H1 (cell line): ENCODE data around the gene STEEP1. TPM values are rescaled to one million over a fixed set of nuclear protein-coding genes. Genes with fewer than 3 reads are reported as not detected.
A peak's percentile ranks its signal among the peaks of the same experiment; 100 is the strongest.

Experiments used
- CTCF ChIA-PET: fragments of 300-600 bp; sonication (Branson Sonifier 250); formaldehyde crosslinking; loops from one replicate; lab custom pipeline; 2021; ENCODE audit not compliant: partially characterized antibody; lab: Charles Lee
- POLR2A ChIA-PET: fragments of 300-600 bp; sonication (Branson Sonifier 250); formaldehyde crosslinking; loops from one replicate; lab custom pipeline; 2021; ENCODE audit warnings: inconsistent platforms; ENCODE audit not compliant: partially characterized antibody; lab: Charles Lee
- DNase-seq, 2 experiments: peaks; one replicate each; pipeline versions ENCODE4 v3.0.0 to v3.0.0-alpha.2; 2010 to 2022; ENCODE audit warnings: low spot score in 2 of 2, low read depth in 1 of 2, mixed read lengths in 1 of 2
- FAIRE-seq: peaks from 2 replicates; lab custom pipeline; 2011; peaks lifted over from hg19 to GRCh38; lab: Jason Lieb, UNC
- H2AFZ ChIP-seq: 2 replicates; pipeline ENCODE4 v1.8.1; 2012; ENCODE audit warnings: low read length, inconsistent platforms
- H2AK5ac ChIP-seq: 2 replicates; pipeline ENCODE4 v1.6.1; 2013; ENCODE audit warnings: low read depth, low read length
- H2BK120ac ChIP-seq: replicated peaks from 2 replicates; pipeline ENCODE3; 2013; ENCODE audit warnings: low read depth, low read length, inconsistent platforms
- H2BK12ac ChIP-seq: 2 replicates; pipeline ENCODE4 v1.6.1; 2013; ENCODE audit warnings: low read depth, low read length
- H2BK15ac ChIP-seq: 2 replicates; pipeline ENCODE4 v1.6.1; 2013; ENCODE audit warnings: low read length
- H2BK20ac ChIP-seq: 2 replicates; pipeline ENCODE4 v1.6.1; 2013; ENCODE audit warnings: low read length
- H2BK5ac ChIP-seq: 2 replicates; pipeline ENCODE4 v1.6.1; 2013; ENCODE audit warnings: low read depth, low read length
- H3K14ac ChIP-seq: 2 replicates; pipeline ENCODE4 v1.6.1; 2013; ENCODE audit warnings: inconsistent platforms; ENCODE audit not compliant: insufficient read length
- H3K18ac ChIP-seq: 2 replicates; pipeline ENCODE4 v1.6.1; 2013; ENCODE audit warnings: low read length; ENCODE audit errors: extremely low read depth
- H3K23ac ChIP-seq: 2 replicates; pipeline ENCODE4 v1.6.1; 2013; ENCODE audit warnings: inconsistent platforms; ENCODE audit not compliant: insufficient read length
- H3K23me2 ChIP-seq: 2 replicates; pipeline ENCODE4 v1.6.1; 2013; ENCODE audit warnings: low read depth, low read length
- H3K27ac ChIP-seq: 2 replicates; pipeline ENCODE4 v1.6.1; 2011; ENCODE audit warnings: low read depth, low read length, inconsistent platforms
- H3K27me3 ChIP-seq, 4 experiments: replicated peaks in 1 of 4; 1 replicate in 1 of 4; 2 replicates in 3 of 4; pipeline versions ENCODE4 v1.6.1 to v1.8.1; 2011 to 2013; ENCODE audit warnings: low read length in 3 of 4, mild to moderate bottlenecking in 3 of 4, inconsistent platforms in 2 of 4, mixed read lengths in 2 of 4, moderate library complexity in 1 of 4; ENCODE audit not compliant: control insufficient read depth in 3 of 4, insufficient read depth in 3 of 4; ENCODE audit errors: extremely low read depth in 1 of 4
- H3K36me3 ChIP-seq, 4 experiments: 2 replicates each; pipeline versions ENCODE4 v1.6.1 to v1.8.1; 2011 to 2013; ENCODE audit warnings: mild to moderate bottlenecking in 4 of 4, low read length in 3 of 4, moderate library complexity in 2 of 4, control low read depth in 1 of 4, inconsistent platforms in 1 of 4; ENCODE audit not compliant: insufficient read depth in 4 of 4, control insufficient read depth in 2 of 4
- H3K4ac ChIP-seq: replicated peaks from 2 replicates; pipeline ENCODE3; 2013; ENCODE audit warnings: low read length, low read depth, mixed read lengths, inconsistent platforms; ENCODE audit not compliant: insufficient read length
- H3K4me1 ChIP-seq, 4 experiments: replicated peaks in 1 of 4; 1 replicate in 1 of 4; 2 replicates in 3 of 4; pipeline versions ENCODE4 v1.6.1 to v1.8.1; 2011 to 2013; ENCODE audit warnings: low read length in 3 of 4, inconsistent platforms in 2 of 4, mixed read lengths in 1 of 4; ENCODE audit not compliant: insufficient read depth in 4 of 4, control insufficient read depth in 3 of 4
- H3K4me2 ChIP-seq, 2 experiments: 2 replicates each; pipeline versions ENCODE4 v1.6.1 to v1.8.1; 2011 to 2013; ENCODE audit warnings: low read depth in 2 of 2, low read length in 2 of 2, control low read depth in 1 of 2, inconsistent platforms in 1 of 2, mild to moderate bottlenecking in 1 of 2; ENCODE audit not compliant: insufficient read depth in 1 of 2
- H3K4me3 ChIP-seq, 4 experiments: fragments of 200-600, 300-600 bp in 1 of 4; sonication (generic), shearing (Covaris generic), sonication (Bioruptor Twin) in 1 of 4; 2 replicates each; pipeline versions ENCODE4 v1.5.1 to v1.8.1; 2011 to 2016; ENCODE audit warnings: low read length in 4 of 4, low read depth in 3 of 4, control low read depth in 2 of 4, inconsistent platforms in 2 of 4, mild to moderate bottlenecking in 2 of 4, mixed read lengths in 1 of 4, moderate library complexity in 1 of 4; ENCODE audit not compliant: insufficient read depth in 2 of 4; ENCODE audit errors: extremely low read depth in 1 of 4
- H3K56ac ChIP-seq: replicated peaks from 2 replicates; pipeline ENCODE3; 2013; ENCODE audit warnings: low read depth, mild to moderate bottlenecking, mixed read lengths, low read length, inconsistent platforms; ENCODE audit not compliant: insufficient read length
- H3K79me1 ChIP-seq: 2 replicates; pipeline ENCODE4 v1.6.1; 2013; ENCODE audit warnings: low read depth, low read length, control low read depth
- H3K79me2 ChIP-seq, 2 experiments: 2 replicates each; pipeline versions ENCODE4 v1.6.1 to v1.8.1; 2012 to 2013; ENCODE audit warnings: low read length in 2 of 2, mild to moderate bottlenecking in 2 of 2, inconsistent platforms in 1 of 2; ENCODE audit not compliant: insufficient read depth in 2 of 2, control insufficient read depth in 1 of 2
- H3K9ac ChIP-seq, 4 experiments: replicated peaks in 1 of 4; 1 replicate in 1 of 4; 2 replicates in 3 of 4; pipeline versions ENCODE4 v1.6.1 to v1.8.1; 2011 to 2013; ENCODE audit warnings: low read depth in 3 of 4, low read length in 3 of 4, control low read depth in 2 of 4, mild to moderate bottlenecking in 2 of 4, moderate library complexity in 2 of 4, inconsistent platforms in 1 of 4; ENCODE audit errors: extremely low read depth in 1 of 4
- H3K9me3 ChIP-seq, 2 experiments: 2 replicates each; pipeline versions ENCODE4 v1.6.1 to v1.8.1; 2012 to 2013; ENCODE audit warnings: mild to moderate bottlenecking in 2 of 2, moderate library complexity in 2 of 2, control low read depth in 1 of 2, inconsistent platforms in 1 of 2, low read depth in 1 of 2, low read length in 1 of 2, mixed read lengths in 1 of 2; ENCODE audit not compliant: insufficient read depth in 2 of 2
- H4K20me1 ChIP-seq, 2 experiments: replicated peaks in 1 of 2; 2 replicates each; pipeline versions ENCODE3 to v1.8.1; 2011 to 2013; ENCODE audit warnings: inconsistent platforms in 2 of 2, low read length in 2 of 2, mild to moderate bottlenecking in 1 of 2; ENCODE audit not compliant: insufficient read depth in 2 of 2, control insufficient read depth in 1 of 2
- H4K5ac ChIP-seq: 2 replicates; pipeline ENCODE4 v1.6.1; 2013; ENCODE audit warnings: low read length, low read depth, mixed read lengths, inconsistent platforms; ENCODE audit not compliant: insufficient read length
- H4K8ac ChIP-seq: 2 replicates; pipeline ENCODE4 v1.8.0; 2013; ENCODE audit warnings: mild to moderate bottlenecking, moderate library complexity, low read length, inconsistent platforms; ENCODE audit not compliant: insufficient read depth; ENCODE audit errors: extremely low read depth
- H4K91ac ChIP-seq: replicated peaks from 2 replicates; pipeline ENCODE3; 2013; ENCODE audit warnings: low read length, mixed read lengths, inconsistent platforms; ENCODE audit not compliant: insufficient read length
- HDAC6 ChIP-seq: IDR thresholded peaks from one replicate; pipeline ENCODE4 v1.7.1; 2012; ENCODE audit warnings: low read depth, mild to moderate bottlenecking, inconsistent platforms, low read length, moderate library complexity
- KDM1A ChIP-seq: fragments of 200-600, 300-600 bp; sonication (generic); IDR thresholded peaks from 2 replicates; pipeline ENCODE4 v1.7.1; 2016; ENCODE audit warnings: mild to moderate bottlenecking, low read length, borderline replicate concordance
- NANOG ChIP-seq: IDR thresholded peaks from 2 replicates; pipeline ENCODE4 v1.6.1; 2011; ENCODE audit warnings: low read length, low read depth, mild to moderate bottlenecking, inconsistent platforms; ENCODE audit not compliant: insufficient read depth, poor library complexity, severe bottlenecking
- RNF2 ChIP-seq: fragments of 200-900, 300-1000 bp; sonication (generic); IDR thresholded peaks from 2 replicates; pipeline ENCODE4 v1.7.1; 2016; ENCODE audit warnings: borderline replicate concordance, low read depth, mild to moderate bottlenecking, antibody characterized with exemption, low read length; ENCODE audit not compliant: poor library complexity, severe bottlenecking; ENCODE audit errors: missing control alignments
- USF2 ChIP-seq: IDR thresholded peaks from 2 replicates; pipeline ENCODE4 v1.6.1; 2011; ENCODE audit warnings: low read length, improper control_type of control experiment
- ZNF274 ChIP-seq: IDR thresholded peaks from 2 replicates; pipeline ENCODE4 v1.7.0; 2012; ENCODE audit warnings: low read length, borderline replicate concordance; ENCODE audit errors: extremely low read depth
- WGBS, 2 experiments: shearing (Covaris generic) in 1 of 2; methylation state at CpG; one replicate each; pipeline versions ENCODE4 v1.1.6 to v1.1.7; 2013 to 2015; ENCODE audit warnings: low lambda C conversion rate in 2 of 2, mixed read lengths in 2 of 2, inconsistent platforms in 1 of 2, low coverage in 1 of 2, missing lambda C conversion rate in 1 of 2; ENCODE audit not compliant: insufficient replicate concordance in 2 of 2, insufficient coverage in 1 of 2, insufficient read length in 1 of 2; ENCODE audit errors: extremely low coverage in 1 of 2, missing lambda C conversion rate in 1 of 2; 5-methylcytosine and 5-hydroxymethylcytosine counted together
- polyA plus RNA-seq, 7 experiments: library from polyadenylated mRNA; depleted of rRNA in 3 of 7; stranded (reverse) in 5 of 7; unstranded in 2 of 7; fragments of >200 nt in 5 of 7; fragments of 200-250 nt in 2 of 7; gene quantifications; 1 replicate in 5 of 7; 2 replicates in 1 of 7; 4 replicates in 1 of 7; pipeline versions ENCODE4 v1.2.1 to v1.2.3, GENCODE V29; 2011 to 2013; ENCODE audit warnings: missing spikeins in 2 of 7, mixed read lengths in 2 of 7
- total RNA-seq: library from RNA; stranded (reverse); fragmentation: NEBNext Ultra II Directional; extraction: Animal tissue kit (Norgen Biotek cat#: 25700); gene quantifications from 2 replicates; pipeline ENCODE4 v1.2.1, GENCODE V29; 2021
- TF ChIP-seq, protein P1 (sequence below): IDR thresholded peaks from 2 replicates; pipeline ENCODE4 v1.6.1; 2012; ENCODE audit warnings: inconsistent platforms

Gene STEEP1
- total and polyA plus RNA-seq, 2 of the 8 experiments (the other 6 are each of a cell fraction or from before 2014, with no cell fraction given), result 9.2 to 29.7 TPM

DNA sequence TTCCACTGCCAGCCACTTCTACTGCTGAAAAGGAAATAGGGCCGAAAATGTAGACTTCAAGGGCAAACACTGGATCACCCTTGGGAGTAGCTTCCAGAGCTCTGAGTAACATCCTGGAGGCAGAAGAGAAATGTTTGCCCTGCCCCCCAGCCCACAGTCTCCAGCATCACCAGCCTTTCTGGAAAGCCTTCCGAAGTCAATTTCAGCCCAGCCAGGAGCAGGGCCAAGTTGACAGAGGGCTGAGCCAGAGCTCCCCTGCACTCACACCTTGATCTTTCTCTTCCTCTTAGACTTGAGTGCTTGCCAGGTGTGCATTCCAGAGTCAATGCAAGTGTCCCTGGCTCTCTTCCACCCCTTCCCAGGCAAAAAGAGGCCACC lies 61.7 kb downstream of the STEEP1 start:
- Histone ChIP-seq H2BK12ac (no peak overlapping the region), H4K20me1 (no peaks in the 10 kb centered on the region), H2BK120ac (no peak overlapping the region), H3K4me2 (no peak overlapping the region), H3K9me3 (no peaks in the 10 kb centered on the region), H3K4me1 (peaks cover 0 to 2% (median 0%) of the 10 kb centered on the region in 4 experiments; a peak in 1 of 7 replicates), H3K4me3 (no peak overlapping the region), H3K23me2 (no peaks in the 10 kb centered on the region), H3K4ac (no peak overlapping the region), H3K18ac (no peak overlapping the region), H3K56ac (no peak overlapping the region), H3K23ac (no peak overlapping the region), H4K5ac (no peak overlapping the region), H4K91ac (no peak overlapping the region), H4K8ac (peak overlapping the region; percentile 14; the same call in 1 of the 2 replicates), H2BK15ac (no peak overlapping the region), H3K79me1 (no peaks in the 10 kb centered on the region), H3K79me2 (no peaks in the 10 kb centered on the region), H2BK20ac (no peak overlapping the region), H3K14ac (no peak overlapping the region), H3K36me3 (no peaks in the 10 kb centered on the region), H3K27me3 (no peaks in the 10 kb centered on the region), H2AFZ (no peak overlapping the region), H3K27ac (no peak overlapping the region), H3K9ac (no peak overlapping the region), H2AK5ac (no peak overlapping the region), H2BK5ac (no peak overlapping the region)
- no peak for FAIRE-seq
- TF ChIP-seq NANOG, result no peak
- no peak for TF ChIP-seq RNF2
- TF ChIP-seq USF2, result no peak
- no peak for TF ChIP-seq KDM1A
- TF ChIP-seq, protein P1, sequence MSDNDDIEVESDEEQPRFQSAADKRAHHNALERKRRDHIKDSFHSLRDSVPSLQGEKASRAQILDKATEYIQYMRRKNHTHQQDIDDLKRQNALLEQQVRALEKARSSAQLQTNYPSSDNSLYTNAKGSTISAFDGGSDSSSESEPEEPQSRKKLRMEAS, result no peak
- no peak for TF ChIP-seq HDAC6
- TF ChIP-seq ZNF274, result no peak
- 100% methylated on average over 2 of the region's 2 CpGs; no CpG with 5 or more reads in 1 of the 2 experiments for WGBS, 2 experiments
- DNase-seq, result no peak
- POLR2A ChIA-PET, result interaction anchor here (1.3 to 1.7 kb wide), 2 partner anchors 9 to 20 kb away, joined by 6 read pairs; no protein-coding TSS in a partner anchor
- CTCF ChIA-PET, result interaction anchor here (0.7 to 2.2 kb wide), 9 partner anchors 9 to 267 kb away, joined by 3 to 11 read pairs (median 6); no protein-coding TSS in a partner anchor
